VCaP (cell line): ENCODE measurements around the gene RGPD8.
A peak's percentile ranks its signal among the peaks of the same experiment; 100 is the strongest.
"Not testable (repeated sequence)": the region's sequence is repeated elsewhere in the genome, so short reads cannot be mapped to it uniquely, and the experiment has no call there.

Source experiments
- H3K27ac ChIP-seq: fragments of 450-650 bp; 2 replicates; pipeline ENCODE4 v1.5.1; 2017
- CTCF ChIP-seq: fragments of 450-650 bp; conservative IDR thresholded peaks from 2 replicates; pipeline ENCODE4 v1.5.1; 2017; ENCODE audit warnings: mild to moderate bottlenecking, moderate library complexity

The RGPD8 gene

GRCh38 chr2:112433480-112433879 lies at the start of gene RGPD8:
TSS of gene RGPD8 (minus strand) at chr2:112433645. CDS start at chr2:112433453, 192 bp downstream.
- not testable (repeated sequence) for H3K27ac ChIP-seq
- peak; percentile 73 for TF ChIP-seq CTCF

GRCh38 chr2:112483042-112483473 lies 49.6 kb upstream of the RGPD8 start:
- peak overlapping the region; percentile 84 for H3K27ac ChIP-seq
- no peak for TF ChIP-seq CTCF

GRCh38 chr2:112482309-112483041 lies 49.0 kb upstream of the RGPD8 start:
- no peak for TF ChIP-seq CTCF
- peak overlapping the region; percentile 84 for H3K27ac ChIP-seq

GRCh38 chr2:112481528-112482233 lies 48.2 kb upstream of the RGPD8 start, which contains the start of gene TTL:
TSS of gene TTL (plus strand) at chr2:112482156. CDS start at chr2:112482345, 189 bp downstream.
- H3K27ac ChIP-seq, result peak within 1 kb of the TSS; percentile 84
- TF ChIP-seq CTCF, result no peak

GRCh38 chr2:112481050-112481527 lies 47.6 kb upstream of the RGPD8 start:
- peak; percentile 89 for TF ChIP-seq CTCF
- peak overlapping the region; percentile 84 for H3K27ac ChIP-seq

- TF ChIP-seq CTCF, result no peak
- H3K27ac ChIP-seq, result peak overlapping the region; percentile 84
These were observed 47.1 kb upstream of the RGPD8 start for GRCh38 chr2:112480530-112481049.

GRCh38 chr2:112476434-112476833 lies 43.0 kb upstream of the RGPD8 start:
- TF ChIP-seq CTCF, result no peak
- H3K27ac ChIP-seq, result no peak overlapping the region
